Fibroblast of peridontal ligament (primary cell): ENCODE results near the gene SIRT7.

Source experiments
- DNase-seq: peaks from one replicate; pipeline ENCODE4 v3.0.0-alpha.2; 2010; ENCODE audit errors: extremely low read depth

Gene SIRT7

GRCh38 chr17:81905424-81905875, 12.5 kb downstream of the SIRT7 start:
- no peak for DNase-seq

GRCh38 chr17:81904600-81905423, 13.2 kb downstream of the SIRT7 start:
- DNase-seq, result no peak

- no peak for DNase-seq
Measured at GRCh38 chr17:81903896-81904599, 13.9 kb downstream of the SIRT7 start.

- DNase-seq, result no peak
Measured at GRCh38 chr17:81903415-81903831, 14.6 kb downstream of the SIRT7 start.

GRCh38 chr17:81902653-81903414, 15.1 kb downstream of the SIRT7 start:
- no peak for DNase-seq

GRCh38 chr17:81902023-81902652, 15.8 kb downstream of the SIRT7 start, which contains the start of gene NPB:
Gene NPB, plus strand, starts transcription at chr17:81902238. Its CDS starts 40 bp downstream, at chr17:81902278.
- no peak for DNase-seq

- DNase-seq, result no peak
Measured at GRCh38 chr17:81901167-81902022, 16.6 kb downstream of the SIRT7 start.

GRCh38 chr17:81900181-81900820, 17.7 kb downstream of the SIRT7 start:
- DNase-seq, result peak; percentile 19

GRCh38 chr17:81899514-81900166, 18.3 kb downstream of the SIRT7 start:
- no peak for DNase-seq

- DNase-seq, result no peak
Measured at GRCh38 chr17:81898885-81899284, 19.1 kb downstream of the SIRT7 start.

- peak; percentile 89 for DNase-seq
Measured at GRCh38 chr17:81898029-81898866, 19.7 kb downstream of the SIRT7 start.

- DNase-seq, result no peak
Measured at GRCh38 chr17:81895400-81895799, 22.6 kb downstream of the SIRT7 start.

GRCh38 chr17:81891303-81891552, 26.7 kb downstream of the SIRT7 start:
- DNase-seq, result no peak

- DNase-seq, result no peak
Measured at GRCh38 chr17:81890447-81891302, 27.3 kb downstream of the SIRT7 start.

- no peak for DNase-seq
Measured at GRCh38 chr17:81889602-81890001, 28.4 kb downstream of the SIRT7 start.

- no peak for DNase-seq
Measured at GRCh38 chr17:81888988-81889595, 28.9 kb downstream of the SIRT7 start.

GRCh38 chr17:81888105-81888987, 29.6 kb downstream of the SIRT7 start:
- DNase-seq, result no peak
